NCI-H146 (cell line): Measurements from ENCODE around the gene RPL14.
"Not testable (repeated sequence)": the region's sequence is repeated elsewhere in the genome, so short reads cannot be mapped to it uniquely, and the experiment has no call there.

Source experiments
- DNase-seq: peaks from one replicate; lab custom pipeline; 2025; lab: John Stamatoyannopoulos, UW

The RPL14 gene

GRCh38 chr3:40456940-40457823 is at the start of gene RPL14:
Gene RPL14, plus strand, starts transcription at chr3:40457339. Its CDS starts 133 bp downstream, at chr3:40457472.
- DNase-seq = peak; percentile 93

- DNase-seq = no peak
These were observed 49.5 kb upstream of the RPL14 start for GRCh38 chr3:40407611-40408010.

GRCh38 chr3:40414270-40414669 is 42.9 kb upstream of the RPL14 start:
- no peak for DNase-seq

GRCh38 chr3:40417845-40418543 is 39.1 kb upstream of the RPL14 start:
- DNase-seq = no peak

- DNase-seq = no peak
These were observed 34.3 kb upstream of the RPL14 start for GRCh38 chr3:40422861-40423260.

- no peak for DNase-seq
These were observed 30.0 kb upstream of the RPL14 start for GRCh38 chr3:40427045-40427669.

- DNase-seq = no peak
These were observed 24.3 kb upstream of the RPL14 start for GRCh38 chr3:40432793-40433192.

GRCh38 chr3:40437889-40438288 is 19.2 kb upstream of the RPL14 start:
- no peak for DNase-seq

GRCh38 chr3:40445062-40445461 is 12.1 kb upstream of the RPL14 start:
- DNase-seq = no peak

GRCh38 chr3:40445880-40446279 is 11.3 kb upstream of the RPL14 start:
- no peak for DNase-seq

GRCh38 chr3:40450438-40450837 is 6.7 kb upstream of the RPL14 start:
- no peak for DNase-seq

GRCh38 chr3:40451551-40451950 is 5.6 kb upstream of the RPL14 start:
- no peak for DNase-seq

- no peak for DNase-seq
These were observed 5.1 kb upstream of the RPL14 start for GRCh38 chr3:40452057-40452456.

GRCh38 chr3:40452562-40452875 is 4.6 kb upstream of the RPL14 start:
- DNase-seq = no peak

- peak; percentile 97 for DNase-seq
These were observed 4.0 kb upstream of the RPL14 start for GRCh38 chr3:40452876-40453730.

- DNase-seq = no peak
These were observed 3.2 kb upstream of the RPL14 start for GRCh38 chr3:40453933-40454332.

GRCh38 chr3:40455328-40455727 is 1.8 kb upstream of the RPL14 start:
- DNase-seq = no peak

GRCh38 chr3:40456279-40456939 is 730 bp upstream of the RPL14 start:
- DNase-seq = no peak

- no peak for DNase-seq
These were observed 1.3 kb downstream of the RPL14 start for GRCh38 chr3:40458473-40458872.

- DNase-seq = not testable (repeated sequence)
These were observed 3.3 kb downstream of the RPL14 start for GRCh38 chr3:40460481-40460880.

- DNase-seq = no peak
These were observed 4.0 kb downstream of the RPL14 start for GRCh38 chr3:40461161-40461560.
